SK-N-SH (cell line): ENCODE results near the gene ARL8A. TPM values are rescaled to one million over a fixed set of nuclear protein-coding genes. Genes with fewer than 3 reads are reported as not detected.

Experiments
- CTCF ChIA-PET: fragments of 300-600, 350-600 bp; formaldehyde crosslinking; extraction: SDS; loops from one replicate; lab custom pipeline; 2021; lab: Yijun Ruan, JAX
- POLR2A ChIA-PET: fragments of 350-600 bp; sonication (Branson Sonifier 250); formaldehyde crosslinking; extraction: SDS; loops from one replicate; lab custom pipeline; 2020; ENCODE audit warnings: antibody characterized with exemption, inconsistent platforms; lab: Yijun Ruan, JAX
- DNase-seq: peaks from one replicate; pipeline ENCODE4 v3.0.0; 2012
- H2AFZ ChIP-seq: fragments of 200-600 bp; sonication (generic); 2 replicates; pipeline ENCODE4 v1.8.1; 2016; ENCODE audit warnings: antibody characterized with exemption, mild to moderate bottlenecking, low read depth
- H3F3A ChIP-seq: fragments of 200-600 bp; sonication (generic); replicated peaks from 2 replicates; pipeline ENCODE3; 2016; ENCODE audit warnings: antibody characterized with exemption, mild to moderate bottlenecking; ENCODE audit not compliant: insufficient read depth
- H3K27ac ChIP-seq, 2 experiments: fragments of 200-500 bp in 1 of 2; fragments of 200-600 bp in 1 of 2; sonication (Bioruptor generic) in 1 of 2; sonication (generic), shearing (Covaris generic) in 1 of 2; 2 replicates each; pipeline versions ENCODE4 v1.5.1 to v1.6.1; 2014 to 2016; ENCODE audit warnings: low read depth in 2 of 2, inconsistent platforms in 1 of 2, low read length in 1 of 2, mild to moderate bottlenecking in 1 of 2, mixed read lengths in 1 of 2
- H3K27me3 ChIP-seq: fragments of 200-600 bp; sonication (generic), shearing (Covaris generic); 2 replicates; pipeline ENCODE4 v1.6.1; 2016; ENCODE audit warnings: mixed run types; ENCODE audit not compliant: insufficient read depth
- H3K36me3 ChIP-seq, 2 experiments: fragments of 200-500 bp in 1 of 2; fragments of 200-600 bp in 1 of 2; sonication (Bioruptor generic) in 1 of 2; sonication (generic) in 1 of 2; replicated peaks in 1 of 2; 2 replicates each; pipeline versions ENCODE3 to v1.5.1; 2014 to 2016; ENCODE audit warnings: low read length in 1 of 2, mild to moderate bottlenecking in 1 of 2; ENCODE audit not compliant: insufficient read depth in 2 of 2, control insufficient read depth in 1 of 2
- H3K4me1 ChIP-seq, 2 experiments: fragments of 200-500 bp in 1 of 2; fragments of 200-600 bp in 1 of 2; sonication (Bioruptor generic) in 1 of 2; sonication (generic), shearing (Covaris generic) in 1 of 2; 2 replicates each; pipeline versions ENCODE4 v1.5.1 to v1.6.1; 2014 to 2016; ENCODE audit warnings: low read depth in 1 of 2, low read length in 1 of 2, mixed run types in 1 of 2; ENCODE audit not compliant: insufficient read depth in 2 of 2, control insufficient read depth in 1 of 2
- H3K4me2 ChIP-seq: fragments of 200-600 bp; sonication (generic), shearing (Covaris generic); 2 replicates; pipeline ENCODE4 v1.6.1; 2017; ENCODE audit warnings: mixed run types
- H3K4me3 ChIP-seq, 2 experiments: fragments of 200-500 bp in 1 of 2; fragments of 200-600 bp in 1 of 2; sonication (Bioruptor generic) in 1 of 2; sonication (generic), shearing (Covaris generic) in 1 of 2; 2 replicates each; pipeline versions ENCODE4 v1.5.1 to v1.8.1; 2014 to 2016; ENCODE audit warnings: low read depth in 2 of 2, inconsistent platforms in 1 of 2, low read length in 1 of 2, mild to moderate bottlenecking in 1 of 2, mixed read lengths in 1 of 2, moderate library complexity in 1 of 2
- H3K79me2 ChIP-seq: fragments of 200-600 bp; sonication (generic); 2 replicates; pipeline ENCODE4 v1.8.1; 2017; ENCODE audit warnings: mild to moderate bottlenecking; ENCODE audit not compliant: insufficient read depth
- H3K9ac ChIP-seq: fragments of 200-600 bp; sonication (generic); 2 replicates; pipeline ENCODE4 v1.6.1; 2017; ENCODE audit warnings: mixed run types
- H3K9me2 ChIP-seq: fragments of 200-600 bp; sonication (generic); 2 replicates; pipeline ENCODE4 v1.6.1; 2017; ENCODE audit warnings: mixed run types
- H3K9me3 ChIP-seq: fragments of 200-600 bp; sonication (generic); 2 replicates; pipeline ENCODE4 v1.6.1; 2017; ENCODE audit warnings: mixed run types, mild to moderate bottlenecking, moderate library complexity
- H4K20me1 ChIP-seq: fragments of 200-600 bp; sonication (generic); 2 replicates; pipeline ENCODE4 v1.6.1; 2017; ENCODE audit warnings: mild to moderate bottlenecking, mixed run types; ENCODE audit not compliant: insufficient read depth
- CHD2 ChIP-seq: fragments of 150-350 bp; IDR thresholded peaks from 2 replicates; pipeline ENCODE4 v1.6.1; 2018; ENCODE audit warnings: low read length; ENCODE audit not compliant: partially characterized antibody
- EZH2phosphoT487 ChIP-seq: fragments of 200-600 bp; sonication (generic); IDR thresholded peaks from 2 replicates; pipeline ENCODE4 v1.6.1; 2017; ENCODE audit warnings: low read depth, mixed run types, mild to moderate bottlenecking, antibody characterized with exemption, moderate library complexity, borderline replicate concordance
- FOXJ3 ChIP-seq: sonication (generic); formaldehyde crosslinking; IDR thresholded peaks from 2 replicates; pipeline ENCODE4 v1.5.1; 2020; ENCODE audit warnings: mild to moderate bottlenecking, missing genetic modification reagents
- FOXM1 ChIP-seq: IDR thresholded peaks from 2 replicates; pipeline ENCODE4 v1.4.0; 2012; ENCODE audit warnings: low read depth, mild to moderate bottlenecking
- GABPA ChIP-seq: IDR thresholded peaks from 2 replicates; pipeline ENCODE4 v1.4.0; 2012; ENCODE audit warnings: low read depth, mild to moderate bottlenecking
- GATA2 ChIP-seq: sonication (generic); formaldehyde crosslinking; IDR thresholded peaks from 2 replicates; pipeline ENCODE4 v1.5.0; 2020; ENCODE audit warnings: mild to moderate bottlenecking, missing genetic modification reagents
- IRF3 ChIP-seq: fragments of 150-350 bp; IDR thresholded peaks from 2 replicates; pipeline ENCODE4 v1.6.1; 2016; ENCODE audit warnings: mild to moderate bottlenecking, low read depth, low read length
- MAX ChIP-seq: IDR thresholded peaks from 2 replicates; pipeline ENCODE4 v1.4.0; 2012; ENCODE audit warnings: low read depth
- MEF2A ChIP-seq: IDR thresholded peaks from 2 replicates; pipeline ENCODE4 v1.4.0; 2012; ENCODE audit warnings: low read depth, borderline replicate concordance
- MXI1 ChIP-seq: IDR thresholded peaks from 2 replicates; pipeline ENCODE4 v1.6.1; 2012; ENCODE audit warnings: mild to moderate bottlenecking, low read depth, low read length, improper control_type of control experiment
- POLR2AphosphoS5 ChIP-seq: IDR thresholded peaks from 2 replicates; pipeline ENCODE4 v1.6.1; 2012; ENCODE audit warnings: low read depth, low read length
- RAD21 ChIP-seq: IDR thresholded peaks from 2 replicates; pipeline ENCODE4 v1.6.1; 2012; ENCODE audit warnings: mild to moderate bottlenecking, low read length
- RCOR1 ChIP-seq: fragments of 150-350 bp; IDR thresholded peaks from 2 replicates; pipeline ENCODE4 v1.6.1; 2017; ENCODE audit warnings: antibody characterized with exemption, low read length
- RFX5 ChIP-seq: IDR thresholded peaks from 2 replicates; pipeline ENCODE4 v1.6.1; 2012; ENCODE audit warnings: mild to moderate bottlenecking, improper control_type of control experiment, low read length
- SIN3A ChIP-seq: IDR thresholded peaks from 2 replicates; pipeline ENCODE4 v1.6.1; 2012; ENCODE audit warnings: low read depth, mild to moderate bottlenecking, low read length, moderate library complexity, borderline replicate concordance
- SMC3 ChIP-seq: IDR thresholded peaks from 2 replicates; pipeline ENCODE4 v1.6.1; 2012; ENCODE audit warnings: low read depth, low read length, improper control_type of control experiment
- TAF1 ChIP-seq: IDR thresholded peaks from 2 replicates; pipeline ENCODE4 v1.6.1; 2012; ENCODE audit warnings: low read depth, mild to moderate bottlenecking, low read length, moderate library complexity, borderline replicate concordance
- TCF12 ChIP-seq: IDR thresholded peaks from 2 replicates; pipeline ENCODE4 v1.4.0; 2012
- TEAD4 ChIP-seq: IDR thresholded peaks from 2 replicates; pipeline ENCODE4 v1.4.0; 2012; ENCODE audit warnings: mild to moderate bottlenecking, borderline replicate concordance; ENCODE audit not compliant: insufficient read depth
- USF1 ChIP-seq: IDR thresholded peaks from 2 replicates; pipeline ENCODE4 v1.4.0; 2012; ENCODE audit warnings: low read depth, borderline replicate concordance
- USF2 ChIP-seq: fragments of 150-350 bp; IDR thresholded peaks from 2 replicates; pipeline ENCODE4 v1.6.1; 2017; ENCODE audit warnings: antibody characterized with exemption, low read length, low read depth, borderline replicate concordance
- YY1 ChIP-seq: IDR thresholded peaks from 2 replicates; pipeline ENCODE4 v1.4.0; 2012; ENCODE audit warnings: low read depth, mild to moderate bottlenecking
- WGBS: methylation state at CpG from one replicate; pipeline ENCODE4 v1.1.6; 2017; ENCODE audit warnings: low lambda C conversion rate; 5-methylcytosine and 5-hydroxymethylcytosine counted together
- polyA plus RNA-seq, 3 experiments: library from polyadenylated mRNA; depleted of rRNA; stranded (reverse); fragments of >200 nt; gene quantifications; 2 replicates each; pipeline ENCODE4 v1.2.3, GENCODE V29; 2012
- TF ChIP-seq, protein P1 (sequence below): fragments of 200-600 bp; sonication (generic); IDR thresholded peaks from 2 replicates; pipeline ENCODE4 v1.6.1; 2017; ENCODE audit warnings: antibody characterized with exemption, mild to moderate bottlenecking, moderate library complexity

The ARL8A gene
- polyA plus RNA-seq (2012; rRNA removed), result 62.0 and 66.9 TPM in 2 replicates
- 47.7 and 57.8 TPM in 2 replicates for polyA plus RNA-seq (2012; cell fraction: cytosol; rRNA removed)
- polyA plus RNA-seq (2012; cell fraction: nucleus; rRNA removed), result 77.1 and 78.7 TPM in 2 replicates

GRCh38 chr1:202144402-202145067 lies at the start of gene ARL8A:
TSS of gene ARL8A (minus strand) at chr1:202144737. CDS start at chr1:202144572, 165 bp downstream.
- Histone ChIP-seq H3K4me3 (peak within 1 kb of the TSS; percentile 87 to 93), H3K9ac (peak within 1 kb of the TSS; percentile 90), H3K9me3 (no peaks in the 10 kb centered on the region), H2AFZ (peak within 1 kb of the TSS; percentile 87), H3K9me2 (no peaks in the 10 kb centered on the region), H4K20me1 (peaks cover 42% of the 10 kb centered on the region), H3K27ac (peak within 1 kb of the TSS; percentile 30 to 74; a peak in 2 of 4 replicates), H3K4me2 (peak within 1 kb of the TSS; percentile 89), H3K79me2 (peaks cover 54% of the 10 kb centered on the region)
- POLR2A ChIA-PET, result interaction anchor here (0.7 to 0.8 kb wide), 2 partner anchors 9 to 256 kb away, joined by 3 to 4 read pairs; partner anchors contain the start of gene SHISA4
- 1% methylated on average over 10 of the region's 82 CpGs for WGBS
- peak; percentile 93 for DNase-seq
- CTCF ChIA-PET, result interaction anchor here (0.5 to 2.4 kb wide), 3 partner anchors 9 to 709 kb away, joined by 3 to 14 read pairs (median 3); no protein-coding TSS in a partner anchor
- no peak for TF ChIP-seq USF2
- TF ChIP-seq MEF2A, result no peak
- TF ChIP-seq USF1, result no peak
- TF ChIP-seq SMC3, result no peak
- TF ChIP-seq POLR2AphosphoS5, result peak; percentile 58
- TF ChIP-seq TCF12, result no peak
- TF ChIP-seq FOXJ3 (CRISPR knock-in tag), result no peak
- TF ChIP-seq GABPA, result peak; percentile 45; the same call in 1 of the 2 replicates
- peak; percentile 37; the same call in 1 of the 2 replicates for TF ChIP-seq MXI1
- TF ChIP-seq MAX, result peak; percentile 39; the same call in 1 of the 2 replicates
- TF ChIP-seq TEAD4, result no peak
- no peak for TF ChIP-seq FOXM1
- TF ChIP-seq CHD2, result no peak
- 0 out of 2 replicates have a peak, but pooled peaks have one; percentile 9 for TF ChIP-seq TAF1
- TF ChIP-seq, all 33 proteins: peak for 5
- no peaks in the 10 kb centered on the region for H3K36me3 ChIP-seq
- no peaks in the 10 kb centered on the region for H3K27me3 ChIP-seq
- peaks cover 8 to 16% of the 10 kb centered on the region in 2 experiments; a peak in 2 of 4 replicates for H3K4me1 ChIP-seq
- peaks cover 5% of the 10 kb centered on the region for H3F3A ChIP-seq

GRCh38 chr1:202194328-202194648 lies 49.8 kb upstream of the ARL8A start:
- Histone ChIP-seq H3K9me2 (no peaks in the 10 kb centered on the region), H3K27ac (no peak overlapping the region), H3K9ac (no peak overlapping the region), H3K36me3 (no peaks in the 10 kb centered on the region), H3K79me2 (no peaks in the 10 kb centered on the region), H4K20me1 (no peaks in the 10 kb centered on the region), H2AFZ (no peak overlapping the region), H3K4me3 (no peak overlapping the region), H3F3A (no peaks in the 10 kb centered on the region), H3K4me1 (peaks cover 0 to 10% of the 10 kb centered on the region in 2 experiments; a peak in 1 of 4 replicates), H3K4me2 (no peak overlapping the region), H3K9me3 (no peaks in the 10 kb centered on the region), H3K27me3 (peaks cover 28% of the 10 kb centered on the region)
- POLR2A ChIA-PET, result no interaction called here
- no peak for DNase-seq
- 52% methylated on average over 10 of the region's 11 CpGs for WGBS
- CTCF ChIA-PET, result interaction anchor here (0.9 to 6.1 kb wide), 16 partner anchors 9 to 526 kb away, joined by 3 to 161 read pairs (median 10); no protein-coding TSS in a partner anchor
- TF ChIP-seq RCOR1, result no peak
- TF ChIP-seq MEF2A, result no peak
- no peak for TF ChIP-seq RAD21
- TF ChIP-seq, protein P1, sequence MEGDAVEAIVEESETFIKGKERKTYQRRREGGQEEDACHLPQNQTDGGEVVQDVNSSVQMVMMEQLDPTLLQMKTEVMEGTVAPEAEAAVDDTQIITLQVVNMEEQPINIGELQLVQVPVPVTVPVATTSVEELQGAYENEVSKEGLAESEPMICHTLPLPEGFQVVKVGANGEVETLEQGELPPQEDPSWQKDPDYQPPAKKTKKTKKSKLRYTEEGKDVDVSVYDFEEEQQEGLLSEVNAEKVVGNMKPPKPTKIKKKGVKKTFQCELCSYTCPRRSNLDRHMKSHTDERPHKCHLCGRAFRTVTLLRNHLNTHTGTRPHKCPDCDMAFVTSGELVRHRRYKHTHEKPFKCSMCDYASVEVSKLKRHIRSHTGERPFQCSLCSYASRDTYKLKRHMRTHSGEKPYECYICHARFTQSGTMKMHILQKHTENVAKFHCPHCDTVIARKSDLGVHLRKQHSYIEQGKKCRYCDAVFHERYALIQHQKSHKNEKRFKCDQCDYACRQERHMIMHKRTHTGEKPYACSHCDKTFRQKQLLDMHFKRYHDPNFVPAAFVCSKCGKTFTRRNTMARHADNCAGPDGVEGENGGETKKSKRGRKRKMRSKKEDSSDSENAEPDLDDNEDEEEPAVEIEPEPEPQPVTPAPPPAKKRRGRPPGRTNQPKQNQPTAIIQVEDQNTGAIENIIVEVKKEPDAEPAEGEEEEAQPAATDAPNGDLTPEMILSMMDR, result no peak
- no peak for TF ChIP-seq SMC3
- no peak for TF ChIP-seq GATA2 (CRISPR knock-in tag)
- TF ChIP-seq EZH2phosphoT487, result no peak
- no peak for TF ChIP-seq IRF3
- TF ChIP-seq FOXJ3 (CRISPR knock-in tag), result no peak
- TF ChIP-seq RFX5, result no peak
- TF ChIP-seq SIN3A, result no peak
- TF ChIP-seq YY1, result no peak
